ENCODE measurements around the gene NFKBIB. TPM values are rescaled to one million over a fixed set of nuclear protein-coding genes. Genes with fewer than 3 reads are reported as not detected.

NFKBIB gene, protein sequence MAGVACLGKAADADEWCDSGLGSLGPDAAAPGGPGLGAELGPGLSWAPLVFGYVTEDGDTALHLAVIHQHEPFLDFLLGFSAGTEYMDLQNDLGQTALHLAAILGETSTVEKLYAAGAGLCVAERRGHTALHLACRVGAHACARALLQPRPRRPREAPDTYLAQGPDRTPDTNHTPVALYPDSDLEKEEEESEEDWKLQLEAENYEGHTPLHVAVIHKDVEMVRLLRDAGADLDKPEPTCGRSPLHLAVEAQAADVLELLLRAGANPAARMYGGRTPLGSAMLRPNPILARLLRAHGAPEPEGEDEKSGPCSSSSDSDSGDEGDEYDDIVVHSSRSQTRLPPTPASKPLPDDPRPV
- polyA plus RNA-seq (2011; rRNA removed) (9.9 and 14.1 TPM in 2 replicates), polyA minus RNA-seq (2011; rRNA and poly(A)+ RNA removed) (3.7 and 5.6 TPM in 2 replicates)

DNA sequence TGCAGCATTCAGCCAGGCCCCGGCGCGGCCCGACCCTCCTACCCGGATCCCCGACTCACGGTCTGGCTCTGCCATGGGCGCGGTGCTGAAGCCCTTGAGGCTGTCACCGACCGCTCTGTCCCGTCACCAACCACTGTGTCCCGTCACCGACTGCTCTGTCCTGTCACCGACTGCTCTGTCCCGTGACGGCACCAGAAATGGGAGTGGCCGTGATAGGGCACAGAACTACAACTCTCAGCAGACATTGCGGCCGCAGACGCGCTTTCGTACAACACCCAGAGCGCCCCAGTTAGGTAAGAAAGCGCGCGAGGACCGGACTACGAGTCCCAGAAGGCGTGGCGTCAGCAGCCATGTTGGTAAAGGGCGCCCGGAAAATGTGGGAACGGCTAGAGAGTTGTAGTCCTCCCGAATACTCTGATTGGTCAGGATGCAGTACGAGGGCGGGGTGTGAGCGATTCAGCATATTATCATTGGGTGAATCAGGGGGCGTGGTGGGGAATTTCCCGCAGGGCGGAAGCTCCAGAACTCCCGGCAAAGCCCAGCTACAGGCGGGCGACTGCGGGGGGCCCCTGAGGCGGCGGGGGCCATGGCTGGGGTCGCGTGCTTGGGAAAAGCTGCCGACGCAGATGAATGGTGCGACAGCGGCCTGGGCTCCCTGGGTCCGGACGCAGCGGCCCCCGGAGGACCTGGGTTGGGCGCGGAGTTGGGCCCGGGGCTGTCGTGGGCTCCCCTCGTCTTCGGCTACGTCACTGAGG, at the start of gene NFKBIB, which contains the start of gene SIRT2:
Gene NFKBIB (plus strand): TSS at position 523 of the 755 bp plus-strand sequence. CDS start 64 bp downstream, at position 587.
Gene SIRT2 (minus strand): TSS at position 172 of the 755 bp plus-strand sequence. CDS start 97 bp downstream, at position 75.
- no peaks in the 10 kb centered on the region; the same call in 1 of the 2 replicates for H3K9me3 ChIP-seq (ENCODE audit: control insufficient read depth, insufficient read depth, low read length)
- TF ChIP-seq, protein P1, sequence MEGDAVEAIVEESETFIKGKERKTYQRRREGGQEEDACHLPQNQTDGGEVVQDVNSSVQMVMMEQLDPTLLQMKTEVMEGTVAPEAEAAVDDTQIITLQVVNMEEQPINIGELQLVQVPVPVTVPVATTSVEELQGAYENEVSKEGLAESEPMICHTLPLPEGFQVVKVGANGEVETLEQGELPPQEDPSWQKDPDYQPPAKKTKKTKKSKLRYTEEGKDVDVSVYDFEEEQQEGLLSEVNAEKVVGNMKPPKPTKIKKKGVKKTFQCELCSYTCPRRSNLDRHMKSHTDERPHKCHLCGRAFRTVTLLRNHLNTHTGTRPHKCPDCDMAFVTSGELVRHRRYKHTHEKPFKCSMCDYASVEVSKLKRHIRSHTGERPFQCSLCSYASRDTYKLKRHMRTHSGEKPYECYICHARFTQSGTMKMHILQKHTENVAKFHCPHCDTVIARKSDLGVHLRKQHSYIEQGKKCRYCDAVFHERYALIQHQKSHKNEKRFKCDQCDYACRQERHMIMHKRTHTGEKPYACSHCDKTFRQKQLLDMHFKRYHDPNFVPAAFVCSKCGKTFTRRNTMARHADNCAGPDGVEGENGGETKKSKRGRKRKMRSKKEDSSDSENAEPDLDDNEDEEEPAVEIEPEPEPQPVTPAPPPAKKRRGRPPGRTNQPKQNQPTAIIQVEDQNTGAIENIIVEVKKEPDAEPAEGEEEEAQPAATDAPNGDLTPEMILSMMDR (IDR thresholded peaks at IDR 0.05; ENCODE audit: low read depth, low read length), result no peak
- POLR2A ChIA-PET, result interaction anchor here (0.7 to 1.6 kb wide), 9 partner anchors 17 to 282 kb away, joined by 3 to 6 read pairs (median 4); partner anchors contain the start of genes ACTN4, MAP4K1, MRPS12 and SARS2

DNA sequence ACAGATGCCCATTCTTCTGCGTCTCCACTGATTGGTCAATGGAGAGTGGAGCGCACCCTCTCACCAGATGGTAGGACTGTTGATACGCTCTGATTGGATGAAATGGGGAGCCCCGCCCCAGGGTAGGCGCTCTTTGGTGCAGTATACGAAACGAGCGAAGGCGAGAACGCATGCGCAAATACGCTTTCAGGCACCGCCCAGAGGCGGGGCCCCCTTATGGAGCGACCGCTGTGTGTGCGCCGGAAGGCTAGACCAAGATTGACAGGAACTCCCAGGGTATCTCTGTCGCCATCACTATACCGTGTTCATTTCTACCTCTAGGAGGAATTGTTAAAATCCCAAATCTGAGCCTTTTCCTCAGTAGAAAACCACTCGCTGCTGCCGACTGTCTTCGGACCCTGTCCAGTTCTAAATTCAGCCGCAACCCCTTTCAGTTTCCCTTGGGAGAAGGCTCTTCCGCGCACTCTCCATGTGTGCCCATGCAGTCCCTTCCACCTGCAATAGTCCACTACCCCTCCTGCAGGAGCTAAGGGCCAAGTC, 49.3 kb upstream of the NFKBIB start:
- TF ChIP-seq, protein P1 (IDR thresholded peaks at IDR 0.05; ENCODE audit: low read depth, low read length), result peak; percentile 23; the same call in 1 of the 2 replicates
- ChIA-PET POLR2A (interaction anchor here (0.6 kb wide), 1 partner anchor 110 kb away, joined by 3 read pairs; no protein-coding TSS in a partner anchor), CTCF (no interaction called here)
- no peaks in the 10 kb centered on the region for H3K27me3 ChIP-seq (ENCODE audit: control insufficient read depth, insufficient read depth, low read length)
- H3K9me3 ChIP-seq (ENCODE audit: control insufficient read depth, insufficient read depth, low read length), result no peaks in the 10 kb centered on the region; the same call in 1 of the 2 replicates
- H3K4me3 ChIP-seq (ENCODE audit: low read depth, low read length), result peak overlapping the region; percentile 67
- H3K27ac ChIP-seq (ENCODE audit: low read depth, low read length), result peak overlapping the region; percentile 91
- DNase-seq (ENCODE audit: low read depth, low spot score), result peak; percentile 100

More for the DNA sequence above, at the start of gene NFKBIB, which contains the start of gene SIRT2:
- Histone ChIP-seq H3K27me3 (ENCODE audit: control insufficient read depth, insufficient read depth, low read length) (no peaks in the 10 kb centered on the region), H3K27ac (ENCODE audit: low read depth, low read length) (peak within 1 kb of the TSS; percentile 82), H3K4me3 (ENCODE audit: low read depth, low read length) (peak within 1 kb of the TSS; percentile 97)
- DNase-seq (ENCODE audit: low read depth, low spot score), result peak; percentile 98
- CTCF ChIA-PET, result interaction anchor here (0.6 to 2.5 kb wide), 5 partner anchors 12 to 265 kb away, joined by 3 to 23 read pairs (median 4); partner anchors contain the start of genes MRPS12 and SARS2

DNA sequence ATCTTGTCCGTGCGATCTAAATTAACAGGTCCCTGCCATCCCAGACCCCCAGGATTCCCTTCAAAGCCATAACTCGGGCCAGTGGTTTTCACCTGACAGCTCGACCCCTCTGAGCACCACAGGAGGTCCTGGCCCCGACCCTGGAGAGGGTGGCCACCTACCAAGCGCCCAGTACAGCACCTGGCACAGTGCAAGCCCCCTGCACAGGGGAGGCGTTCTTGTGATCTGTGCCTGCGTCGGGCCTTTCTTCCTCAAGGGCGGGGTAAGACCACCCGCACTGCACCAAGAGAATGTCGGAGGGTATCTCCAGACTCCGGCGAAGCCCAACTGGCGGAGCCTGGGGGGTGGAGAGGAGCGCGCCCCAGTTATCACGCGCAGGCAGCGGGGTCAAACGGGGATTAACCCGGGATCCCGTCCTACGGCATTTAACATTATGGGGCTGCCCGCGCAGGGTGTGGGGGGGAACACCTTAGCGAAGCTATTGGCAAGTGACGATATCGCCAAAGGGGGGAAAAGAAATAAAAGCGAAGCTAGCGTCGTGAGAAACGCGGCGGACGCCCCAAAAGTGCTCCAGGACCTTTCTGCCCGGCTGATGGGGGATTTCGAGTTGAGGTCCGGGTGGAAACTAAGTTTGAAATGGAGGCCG, 48.7 kb upstream of the NFKBIB start:
- TF ChIP-seq, protein P1 (IDR thresholded peaks at IDR 0.05; ENCODE audit: low read depth, low read length), result no peak
- ChIA-PET CTCF (no interaction called here), POLR2A (interaction anchor here (0.6 to 0.7 kb wide), 2 partner anchors 111 to 232 kb away, joined by 3 read pairs; partner anchors contain the start of gene EIF3K)
- DNase-seq (ENCODE audit: low read depth, low spot score), result no peak
- H3K27ac ChIP-seq (ENCODE audit: low read depth, low read length), result peak overlapping the region; percentile 91
- H3K9me3 ChIP-seq (ENCODE audit: control insufficient read depth, insufficient read depth, low read length), result no peaks in the 10 kb centered on the region; the same call in 1 of the 2 replicates
- H3K4me3 ChIP-seq (ENCODE audit: low read depth, low read length), result peak overlapping the region; percentile 67
- no peaks in the 10 kb centered on the region for H3K27me3 ChIP-seq (ENCODE audit: control insufficient read depth, insufficient read depth, low read length)

DNA sequence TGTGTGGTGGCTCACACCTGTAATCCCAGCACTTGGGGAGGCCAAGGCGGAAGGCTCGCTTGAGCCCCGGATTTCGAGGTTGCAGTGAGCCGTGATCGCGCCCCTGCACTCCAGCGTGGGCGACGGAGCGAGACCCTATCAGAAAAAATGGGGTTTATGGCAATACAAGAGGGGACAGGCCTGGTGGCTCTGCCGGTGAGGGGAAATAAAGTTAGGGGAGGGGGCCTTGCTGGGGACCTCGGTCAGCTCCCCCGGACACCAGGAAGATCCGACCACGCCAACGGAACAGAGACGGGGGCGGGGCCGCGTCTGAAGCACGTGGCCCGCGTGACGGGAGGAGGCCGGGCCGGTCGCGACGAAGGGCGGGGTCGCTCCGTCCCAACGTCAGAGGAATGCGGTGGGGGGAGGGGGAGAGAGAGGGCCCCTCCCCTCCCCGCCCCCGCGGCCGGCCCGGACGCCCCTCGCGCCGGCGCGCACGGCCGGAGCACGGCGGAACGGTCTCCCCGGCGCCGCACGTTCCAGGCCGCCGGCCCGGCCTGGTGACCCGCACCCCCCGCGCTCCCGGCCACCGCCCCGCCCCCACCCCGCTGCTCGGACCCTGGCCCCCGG, 48.0 kb upstream of the NFKBIB start:
- no peaks in the 10 kb centered on the region for H3K27me3 ChIP-seq (ENCODE audit: control insufficient read depth, insufficient read depth, low read length)
- no peaks in the 10 kb centered on the region; the same call in 1 of the 2 replicates for H3K9me3 ChIP-seq (ENCODE audit: control insufficient read depth, insufficient read depth, low read length)
- peak; percentile 79 for DNase-seq (ENCODE audit: low read depth, low spot score)
- peak overlapping the region; percentile 91 for H3K27ac ChIP-seq (ENCODE audit: low read depth, low read length)
- ChIA-PET POLR2A (interaction anchor here (0.6 to 0.7 kb wide), 3 partner anchors 233 to 410 kb away, joined by 3 read pairs; partner anchors contain the start of gene EIF3K), CTCF (interaction anchor here (0.7 kb wide), 1 partner anchor 190 kb away, joined by 6 read pairs; no protein-coding TSS in a partner anchor)
- H3K4me3 ChIP-seq (ENCODE audit: low read depth, low read length), result peak overlapping the region; percentile 82
- TF ChIP-seq, protein P1 (IDR thresholded peaks at IDR 0.05; ENCODE audit: low read depth, low read length), result no peak

All from AG04450 (cell line).